GM23338 (cell line): ENCODE results near the gene INKA1. TPM values are rescaled to one million over a fixed set of nuclear protein-coding genes. Genes with fewer than 3 reads are reported as not detected.

Experiments
- ATAC-seq: fragments of 200-7000 bp; cut with Tn5 transposase; 3 replicates; pipeline ENCODE4 v1.9.1; 2020
- DNase-seq: peaks from one replicate; pipeline ENCODE4 v3.0.0-alpha.2; 2015; ENCODE audit warnings: low spot score
- H2AFZ ChIP-seq: fragments of 200-600 bp; sonication (generic); 2 replicates; pipeline ENCODE4 v1.8.0; 2016; ENCODE audit warnings: antibody characterized with exemption, mild to moderate bottlenecking, moderate library complexity
- H3F3A ChIP-seq: fragments of 200-600 bp; sonication (generic); replicated peaks from 2 replicates; pipeline ENCODE4 v1.8.0; 2017; ENCODE audit warnings: antibody characterized with exemption, mixed run types, low read depth
- H3K27ac ChIP-seq: fragments of 200-600 bp; sonication (generic); 2 replicates; pipeline ENCODE4 v1.6.1; 2016; ENCODE audit warnings: low read depth
- H3K27me3 ChIP-seq: fragments of 200-600 bp; sonication (generic); 2 replicates; pipeline ENCODE4 v1.8.0; 2016; ENCODE audit warnings: mild to moderate bottlenecking, mixed run types, moderate library complexity; ENCODE audit not compliant: insufficient read depth
- H3K36me3 ChIP-seq: fragments of 200-600 bp; sonication (generic); 2 replicates; pipeline ENCODE4 v1.8.0; 2016; ENCODE audit warnings: mild to moderate bottlenecking; ENCODE audit not compliant: insufficient read depth
- H3K4me1 ChIP-seq: fragments of 200-600 bp; sonication (generic); 2 replicates; pipeline ENCODE4 v1.8.0; 2016; ENCODE audit warnings: mild to moderate bottlenecking, moderate library complexity; ENCODE audit not compliant: insufficient read depth
- H3K4me2 ChIP-seq: fragments of 200-600 bp; sonication (generic); 2 replicates; pipeline ENCODE4 v1.7.1; 2017; ENCODE audit warnings: mixed run types
- H3K4me3 ChIP-seq: fragments of 200-600 bp; sonication (generic); 2 replicates; pipeline ENCODE4 v1.6.1; 2016; ENCODE audit warnings: mixed run types
- H3K79me2 ChIP-seq: fragments of 200-600 bp; sonication (generic); replicated peaks from 2 replicates; pipeline ENCODE4 v1.8.0; 2017; ENCODE audit warnings: mild to moderate bottlenecking; ENCODE audit not compliant: insufficient read depth
- H3K9me2 ChIP-seq: fragments of 200-600 bp; sonication (generic); 2 replicates; pipeline ENCODE4 v1.8.0; 2017; ENCODE audit not compliant: insufficient read depth
- H4K20me1 ChIP-seq: fragments of 200-600 bp; sonication (generic); replicated peaks from 2 replicates; pipeline ENCODE4 v1.8.0; 2017; ENCODE audit warnings: mild to moderate bottlenecking; ENCODE audit not compliant: insufficient read depth
- H3K27ac Mint-ChIP-seq: 2 replicates; pipeline ENCODE4 v1.8.0; 2020; ENCODE audit warnings: inconsistent platforms, mild to moderate bottlenecking, moderate library complexity, mixed read lengths
- H3K27me3 Mint-ChIP-seq: 3 replicates; pipeline ENCODE4 v1.8.0; 2022; ENCODE audit warnings: low read depth, mild to moderate bottlenecking, moderate library complexity, mixed read lengths, inconsistent platforms; ENCODE audit not compliant: insufficient read depth, poor library complexity
- H3K36me3 Mint-ChIP-seq: 3 replicates; pipeline ENCODE4 v1.8.0; 2021; ENCODE audit warnings: low read depth, mild to moderate bottlenecking, inconsistent platforms, moderate library complexity, mixed read lengths
- H3K4me1 Mint-ChIP-seq: 3 replicates; pipeline ENCODE4 v1.8.0; 2020; ENCODE audit warnings: mild to moderate bottlenecking, inconsistent platforms, mixed read lengths
- H3K4me3 Mint-ChIP-seq: 3 replicates; pipeline ENCODE4 v1.8.0; 2021; ENCODE audit warnings: moderate library complexity, mild to moderate bottlenecking, inconsistent platforms, mixed read lengths
- H3K9me3 Mint-ChIP-seq: 3 replicates; pipeline ENCODE4 v1.8.0; 2020; ENCODE audit warnings: moderate library complexity, mild to moderate bottlenecking, inconsistent platforms, mixed read lengths
- CREB1 ChIP-seq: fragments of 250-450 bp; sonication (Bioruptor Pico); IDR thresholded peaks from 2 replicates; pipeline ENCODE4 v1.5.0; 2020; ENCODE audit warnings: low read depth, mild to moderate bottlenecking, moderate library complexity
- CTCF ChIP-seq, 2 experiments: fragments of 200-600 bp in 1 of 2; sonication (generic) in 1 of 2; conservative IDR thresholded peaks; 2 replicates each; pipeline versions ENCODE4 v1.5.1 to v1.6.1; 2016 to 2017; ENCODE audit warnings: antibody characterized with exemption in 2 of 2, low read depth in 2 of 2, mild to moderate bottlenecking in 2 of 2, moderate library complexity in 1 of 2
- EZH2 ChIP-seq: fragments of 200-600 bp; sonication (generic); IDR thresholded peaks from one replicate; pipeline ENCODE4 v1.8.0; 2017; ENCODE audit warnings: antibody characterized with exemption, mild to moderate bottlenecking, low read depth; ENCODE audit not compliant: unreplicated experiment
- EZH2phosphoT487 ChIP-seq: fragments of 200-600 bp; sonication (generic); IDR thresholded peaks from one replicate; pipeline ENCODE4 v1.8.1; 2018; ENCODE audit warnings: antibody characterized with exemption; ENCODE audit not compliant: unreplicated experiment
- JUNB ChIP-seq: IDR thresholded peaks from one replicate; pipeline ENCODE4 v1.6.1; 2016; ENCODE audit warnings: antibody characterized with exemption; ENCODE audit not compliant: unreplicated experiment
- NANOG ChIP-seq: IDR thresholded peaks from 2 replicates; pipeline ENCODE4 v1.6.1; 2016; ENCODE audit warnings: antibody characterized with exemption, borderline replicate concordance
- POLR2AphosphoS5 ChIP-seq: IDR thresholded peaks from 2 replicates; pipeline ENCODE4 v1.6.1; 2016; ENCODE audit warnings: antibody characterized with exemption, low read depth
- REST ChIP-seq: IDR thresholded peaks from one replicate; pipeline ENCODE4 v1.6.1; 2018; ENCODE audit warnings: antibody characterized with exemption; ENCODE audit not compliant: unreplicated experiment
- STAT1 ChIP-seq: IDR thresholded peaks from one replicate; pipeline ENCODE4 v1.6.1; 2016; ENCODE audit warnings: antibody characterized with exemption; ENCODE audit not compliant: unreplicated experiment
- ZNF114 ChIP-seq: fragments of 250-450 bp; sonication (Bioruptor Pico); IDR thresholded peaks from 2 replicates; pipeline ENCODE4 v1.5.0; 2020; ENCODE audit warnings: mild to moderate bottlenecking, moderate library complexity
- ZNF331 ChIP-seq: fragments of 250-450 bp; sonication (Bioruptor Pico); IDR thresholded peaks from 2 replicates; pipeline ENCODE4 v1.5.0; 2020; ENCODE audit warnings: low read depth, mild to moderate bottlenecking, moderate library complexity
- ZNF462 ChIP-seq: fragments of 250-450 bp; sonication (Bioruptor Pico); IDR thresholded peaks from 2 replicates; pipeline ENCODE4 v1.5.0; 2020; ENCODE audit warnings: mild to moderate bottlenecking, moderate library complexity
- polyA plus RNA-seq: library from polyadenylated mRNA; unstranded; fragments of >200 nt; fragmentation: Nextera tagmentation; extraction: Ambion mirVana; gene quantifications from 2 replicates; pipeline ENCODE4 v1.2.1, GENCODE V29; 2016
- total RNA-seq: library from RNA; depleted of rRNA; stranded (reverse); fragments of >200 nt; shearing (Covaris generic); gene quantifications from 2 replicates; pipeline ENCODE4 v1.2.3, GENCODE V29; 2014
- TF ChIP-seq, protein P1 (sequence below): IDR thresholded peaks from 2 replicates; pipeline ENCODE4 v1.6.1; 2016; ENCODE audit warnings: antibody characterized with exemption

The INKA1 gene
- total and polyA plus RNA-seq, 2 experiments from 2014 or later, result 3.7 to 4.0 TPM

DNA sequence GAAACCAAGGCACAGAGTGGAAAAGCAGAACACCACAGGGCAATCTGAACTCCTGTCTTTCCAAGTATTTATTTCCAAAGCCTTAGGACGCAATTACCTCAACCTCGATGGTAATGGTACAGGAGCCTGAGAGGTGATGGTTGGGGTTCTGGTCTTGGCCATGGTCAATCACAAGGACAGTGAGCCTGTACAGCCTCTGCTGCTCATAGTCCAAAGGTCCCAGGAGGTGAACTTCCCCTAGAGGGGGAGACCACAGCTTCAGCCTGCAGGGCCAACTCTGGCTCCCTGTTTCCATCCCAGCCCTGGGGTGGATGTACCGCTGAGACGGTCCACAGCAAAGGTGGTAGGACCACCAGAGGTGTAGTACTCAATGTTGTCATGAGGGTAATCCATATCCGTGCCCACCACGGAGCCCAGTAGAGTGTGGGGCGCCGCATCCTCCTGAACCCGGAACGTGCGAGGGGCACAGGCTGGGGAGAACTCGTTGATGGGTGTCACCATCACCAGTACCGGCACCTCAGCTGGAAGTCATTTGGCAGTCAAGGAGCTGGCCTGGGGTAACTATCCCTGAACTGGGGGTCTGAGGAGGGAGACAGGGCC is 9.5 kb upstream of the INKA1 start:
- no peak for TF ChIP-seq EZH2
- no peak for TF ChIP-seq POLR2AphosphoS5
- no peak for TF ChIP-seq CREB1 (CRISPR knock-in tag)
- TF ChIP-seq REST, result no peak
- TF ChIP-seq STAT1, result no peak
- no peak for TF ChIP-seq JUNB
- TF ChIP-seq ZNF462 (CRISPR knock-in tag), result no peak
- TF ChIP-seq CTCF (conservative IDR thresholded peaks at IDR 0.05; ENCODE audit: low read depth in 2 of 2), result no peak
- no peak for TF ChIP-seq ZNF331
- no peak for TF ChIP-seq NANOG
- TF ChIP-seq EZH2phosphoT487, result no peak
- TF ChIP-seq ZNF114 (CRISPR knock-in tag), result no peak
- TF ChIP-seq, protein P1, sequence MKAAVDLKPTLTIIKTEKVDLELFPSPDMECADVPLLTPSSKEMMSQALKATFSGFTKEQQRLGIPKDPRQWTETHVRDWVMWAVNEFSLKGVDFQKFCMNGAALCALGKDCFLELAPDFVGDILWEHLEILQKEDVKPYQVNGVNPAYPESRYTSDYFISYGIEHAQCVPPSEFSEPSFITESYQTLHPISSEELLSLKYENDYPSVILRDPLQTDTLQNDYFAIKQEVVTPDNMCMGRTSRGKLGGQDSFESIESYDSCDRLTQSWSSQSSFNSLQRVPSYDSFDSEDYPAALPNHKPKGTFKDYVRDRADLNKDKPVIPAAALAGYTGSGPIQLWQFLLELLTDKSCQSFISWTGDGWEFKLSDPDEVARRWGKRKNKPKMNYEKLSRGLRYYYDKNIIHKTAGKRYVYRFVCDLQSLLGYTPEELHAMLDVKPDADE, result no peak
- ATAC-seq, result no peak

More for the DNA sequence above, 9.5 kb upstream of the INKA1 start:
- H3K4me1 Mint-ChIP-seq, result no peaks in the 10 kb centered on the region; the same call in 1 of the 3 replicates
- H3K9me2 ChIP-seq, result no peaks in the 10 kb centered on the region
- H3K4me1 ChIP-seq, result no peaks in the 10 kb centered on the region
- H2AFZ ChIP-seq, result no peak overlapping the region
- no peak overlapping the region for H3K27ac ChIP-seq
- peaks cover 8% of the 10 kb centered on the region for H3K27me3 Mint-ChIP-seq
- H3K4me2 ChIP-seq, result no peak overlapping the region
- no peak overlapping the region for H3K4me3 ChIP-seq
- DNase-seq, result no peak
- H3K9me3 Mint-ChIP-seq, result no peaks in the 10 kb centered on the region
- H3K36me3 Mint-ChIP-seq, result no peaks in the 10 kb centered on the region
- no peaks in the 10 kb centered on the region for H3K27me3 ChIP-seq
- H3K36me3 ChIP-seq, result no peaks in the 10 kb centered on the region
- H3K27ac Mint-ChIP-seq, result no peak overlapping the region
- no peaks in the 10 kb centered on the region for H4K20me1 ChIP-seq
- no peaks in the 10 kb centered on the region for H3K79me2 ChIP-seq
- no peaks in the 10 kb centered on the region for H3F3A ChIP-seq
- no peak overlapping the region for H3K4me3 Mint-ChIP-seq
